GM21717 (cell line): ENCODE measurements around the gene SHD.

Experiments used
- ATAC-seq: cut with Tn5 transposase; IDR thresholded peaks from one replicate; pipeline ENCODE4 v1.9.1; 2021; ENCODE audit warnings: mild to moderate bottlenecking, moderate library complexity; ENCODE audit not compliant: unreplicated experiment

SHD gene

GRCh38 chr19:4297901-4298809 lies 19.1 kb downstream of the SHD start:
- no peak for ATAC-seq

GRCh38 chr19:4298810-4299550 lies 19.9 kb downstream of the SHD start:
- no peak for ATAC-seq

- no peak for ATAC-seq
These were observed 21.5 kb downstream of the SHD start for GRCh38 chr19:4300589-4300988.

- ATAC-seq = no peak
These were observed 22.6 kb downstream of the SHD start for GRCh38 chr19:4301590-4302242.

GRCh38 chr19:4302243-4302640 lies 23.2 kb downstream of the SHD start, which contains the start of gene TMIGD2:
TMIGD2 (minus strand) TSS chr19:4302389; CDS start chr19:4302385, 4 bp downstream.
- ATAC-seq = no peak

GRCh38 chr19:4303819-4304537 lies 24.9 kb downstream of the SHD start:
- no peak for ATAC-seq

GRCh38 chr19:4304538-4305256 lies 25.6 kb downstream of the SHD start, which contains the start of gene FSD1:
FSD1 (plus strand) TSS chr19:4304598; CDS start chr19:4304747, 149 bp downstream.
- ATAC-seq = no peak

GRCh38 chr19:4305257-4305612 lies 26.2 kb downstream of the SHD start:
- no peak for ATAC-seq

- no peak for ATAC-seq
These were observed 26.6 kb downstream of the SHD start for GRCh38 chr19:4305659-4306058.

- ATAC-seq = no peak
These were observed 31.4 kb downstream of the SHD start for GRCh38 chr19:4310247-4311121.

- ATAC-seq = no peak
These were observed 34.9 kb downstream of the SHD start for GRCh38 chr19:4313847-4314490.

- no peak for ATAC-seq
These were observed 37.9 kb downstream of the SHD start for GRCh38 chr19:4316956-4317355.

- no peak for ATAC-seq
These were observed 39.4 kb downstream of the SHD start for GRCh38 chr19:4318460-4318859.

- ATAC-seq = no peak
These were observed 40.1 kb downstream of the SHD start for GRCh38 chr19:4319067-4319718.

- ATAC-seq = no peak
These were observed 41.4 kb downstream of the SHD start for GRCh38 chr19:4320419-4320818.

GRCh38 chr19:4322942-4323665 lies 44.0 kb downstream of the SHD start:
- no peak for ATAC-seq

- ATAC-seq = no peak
These were observed 44.6 kb downstream of the SHD start for GRCh38 chr19:4323692-4324091.
